ENCODE data around the gene MCF2L.
"Not testable (repeated sequence)": the region's sequence is repeated elsewhere in the genome, so short reads cannot be mapped to it uniquely, and the experiment has no call there.

The MCF2L gene

GRCh38 chr13:112934078-112934477 is 34.9 kb upstream of the MCF2L start:
- TF ChIP-seq CTCF (IDR thresholded peaks at IDR 0.05): no peak
- no peak overlapping the region for H3K27ac ChIP-seq

GRCh38 chr13:112938680-112939079 is 30.3 kb upstream of the MCF2L start:
- TF ChIP-seq CTCF (IDR thresholded peaks at IDR 0.05): no peak
- Histone ChIP-seq H3K4me3 (no peak overlapping the region), H3K27ac (no peak overlapping the region)
- DNase-seq (ENCODE audit: low spot score): no peak

More at GRCh38 chr13:112934078-112934477, 34.9 kb upstream of the MCF2L start:
- DNase-seq (ENCODE audit: low spot score): no peak
- no peak overlapping the region for H3K4me3 ChIP-seq

GRCh38 chr13:112940236-112940635 is 28.8 kb upstream of the MCF2L start:
- TF ChIP-seq CTCF (IDR thresholded peaks at IDR 0.05): no peak
- DNase-seq (ENCODE audit: low spot score): no peak
- Histone ChIP-seq H3K27ac (no peak overlapping the region), H3K4me3 (no peak overlapping the region)

- Histone ChIP-seq H3K4me3 (no peak overlapping the region), H3K27ac (no peak overlapping the region)
- TF ChIP-seq CTCF (IDR thresholded peaks at IDR 0.05): no peak
- no peak for DNase-seq (ENCODE audit: low spot score)
Measured at GRCh38 chr13:112941349-112941748, 27.7 kb upstream of the MCF2L start.

GRCh38 chr13:112941765-112942164 is 27.2 kb upstream of the MCF2L start:
- H3K27ac ChIP-seq; DNase-seq (ENCODE audit: low spot score); H3K4me3 ChIP-seq: not testable (repeated sequence)

GRCh38 chr13:112942689-112943308 is 26.2 kb upstream of the MCF2L start:
- H3K27ac ChIP-seq: no peak overlapping the region
- peak; percentile 90 for DNase-seq (ENCODE audit: low spot score)
- peak; percentile 82 for TF ChIP-seq CTCF (IDR thresholded peaks at IDR 0.05)
- H3K4me3 ChIP-seq: peak overlapping the region; percentile 71

GRCh38 chr13:112943309-112944125 is 25.5 kb upstream of the MCF2L start:
- DNase-seq (ENCODE audit: low spot score): no peak
- no peak for TF ChIP-seq CTCF (IDR thresholded peaks at IDR 0.05)
- H3K27ac ChIP-seq: no peak overlapping the region
- peak overlapping the region; percentile 71 for H3K4me3 ChIP-seq
